ENCODE measurements around the gene RTP5.

DNA sequence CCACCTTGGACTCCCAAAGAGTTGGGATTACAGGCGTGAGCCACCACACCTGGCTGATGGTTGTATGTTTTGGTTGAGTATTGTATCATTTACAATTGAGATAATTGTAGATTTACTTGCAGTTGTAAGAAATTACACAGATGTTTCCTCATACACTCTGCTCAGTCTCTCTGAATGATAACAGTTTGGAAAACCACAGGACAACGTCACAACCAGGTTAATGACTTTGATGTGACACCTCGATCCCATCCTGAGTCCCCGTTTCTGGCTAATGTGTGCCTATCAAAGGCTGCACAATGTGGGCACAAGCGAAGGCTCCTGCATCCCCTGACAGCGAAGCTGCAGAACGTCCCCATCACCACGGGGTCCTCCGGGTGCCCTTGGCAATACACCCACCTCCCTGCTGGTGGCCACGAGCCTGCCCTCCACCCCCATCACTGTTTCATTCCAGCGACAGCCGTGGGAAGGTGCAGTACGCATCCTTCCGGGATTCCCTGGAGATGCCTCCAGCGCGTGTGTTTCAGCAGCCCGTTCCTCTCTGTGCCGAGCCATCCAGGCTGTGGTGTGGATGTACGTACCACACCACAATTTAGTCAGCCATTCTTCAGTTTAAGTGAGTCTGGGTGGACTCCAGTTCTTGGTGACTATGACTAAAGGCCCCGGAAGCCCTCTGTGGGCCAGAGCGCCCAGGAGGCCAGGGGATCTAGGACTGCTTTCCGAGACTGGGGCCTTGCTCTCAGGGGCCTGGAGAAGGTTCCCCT is 6.6 kb upstream of the RTP5 start:
- TF ChIP-seq, protein P1, sequence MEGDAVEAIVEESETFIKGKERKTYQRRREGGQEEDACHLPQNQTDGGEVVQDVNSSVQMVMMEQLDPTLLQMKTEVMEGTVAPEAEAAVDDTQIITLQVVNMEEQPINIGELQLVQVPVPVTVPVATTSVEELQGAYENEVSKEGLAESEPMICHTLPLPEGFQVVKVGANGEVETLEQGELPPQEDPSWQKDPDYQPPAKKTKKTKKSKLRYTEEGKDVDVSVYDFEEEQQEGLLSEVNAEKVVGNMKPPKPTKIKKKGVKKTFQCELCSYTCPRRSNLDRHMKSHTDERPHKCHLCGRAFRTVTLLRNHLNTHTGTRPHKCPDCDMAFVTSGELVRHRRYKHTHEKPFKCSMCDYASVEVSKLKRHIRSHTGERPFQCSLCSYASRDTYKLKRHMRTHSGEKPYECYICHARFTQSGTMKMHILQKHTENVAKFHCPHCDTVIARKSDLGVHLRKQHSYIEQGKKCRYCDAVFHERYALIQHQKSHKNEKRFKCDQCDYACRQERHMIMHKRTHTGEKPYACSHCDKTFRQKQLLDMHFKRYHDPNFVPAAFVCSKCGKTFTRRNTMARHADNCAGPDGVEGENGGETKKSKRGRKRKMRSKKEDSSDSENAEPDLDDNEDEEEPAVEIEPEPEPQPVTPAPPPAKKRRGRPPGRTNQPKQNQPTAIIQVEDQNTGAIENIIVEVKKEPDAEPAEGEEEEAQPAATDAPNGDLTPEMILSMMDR (IDR thresholded peaks at IDR 0.05): no peak
- TF ChIP-seq POLR2A (IDR thresholded peaks at IDR 0.05): no peak

Measured in body of pancreas (tissue), 4 donors.